ENCODE results near the gene KIAA0232.
"Not testable (repeated sequence)": the region's sequence is repeated elsewhere in the genome, so short reads cannot be mapped to it uniquely, and the experiment has no call there.

GRCh38 chr4:6835616-6836015 is 53.1 kb downstream of the KIAA0232 start:
- not testable (repeated sequence) for TF ChIP-seq CTCF (IDR thresholded peaks at IDR 0.05; ENCODE audit: low read depth, low read length, poor library complexity, severe bottlenecking); EZH2phosphoT487 (IDR thresholded peaks at IDR 0.05; ENCODE audit: borderline replicate concordance, low read length)
